SKM-1 (cell line): ENCODE data around the gene PPM1M.

Source experiments
- DNase-seq: peaks from one replicate; lab custom pipeline; 2025; ENCODE audit not compliant: unreplicated experiment; lab: John Stamatoyannopoulos, UW

PPM1M gene

DNA sequence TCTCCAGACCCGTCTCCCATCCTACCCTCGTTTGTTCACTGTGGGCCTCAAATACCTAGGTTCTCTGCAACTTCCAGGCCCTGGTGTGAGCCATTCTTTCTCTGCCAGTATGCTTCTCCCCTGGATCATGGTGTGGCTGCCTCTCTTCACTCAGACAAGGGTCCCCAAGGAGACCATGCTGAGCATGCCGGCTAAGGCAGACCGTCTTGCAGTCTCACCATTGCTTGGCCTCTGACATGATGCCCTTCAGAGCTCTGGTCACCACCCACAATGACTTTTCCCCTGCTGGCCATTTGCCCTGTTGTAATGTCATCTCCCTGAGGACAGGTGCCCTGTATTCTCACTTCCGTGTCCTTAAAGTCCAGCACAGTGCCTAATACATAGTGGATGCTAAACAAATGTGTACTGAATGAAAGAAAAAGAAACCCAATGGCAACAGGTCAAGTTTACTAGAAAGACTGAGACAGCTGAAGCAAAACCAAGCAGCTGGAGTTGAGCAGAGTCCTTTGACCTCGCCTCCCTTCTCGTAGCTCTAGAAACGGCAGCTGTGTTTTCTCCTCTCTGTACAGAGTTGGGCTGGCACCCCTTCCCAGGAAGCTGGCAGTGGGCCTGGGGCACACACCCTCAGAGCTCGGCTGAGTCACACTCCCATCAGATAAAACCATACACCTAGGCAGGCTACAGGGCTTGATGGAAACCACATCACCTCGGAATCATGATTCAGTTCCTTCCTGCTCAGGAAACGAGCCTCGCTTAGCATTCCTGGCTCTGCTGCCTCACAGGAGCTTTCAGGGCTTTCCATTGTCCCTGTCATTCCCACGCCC, 28.8 kb upstream of the PPM1M start:
- no peak for DNase-seq

DNA sequence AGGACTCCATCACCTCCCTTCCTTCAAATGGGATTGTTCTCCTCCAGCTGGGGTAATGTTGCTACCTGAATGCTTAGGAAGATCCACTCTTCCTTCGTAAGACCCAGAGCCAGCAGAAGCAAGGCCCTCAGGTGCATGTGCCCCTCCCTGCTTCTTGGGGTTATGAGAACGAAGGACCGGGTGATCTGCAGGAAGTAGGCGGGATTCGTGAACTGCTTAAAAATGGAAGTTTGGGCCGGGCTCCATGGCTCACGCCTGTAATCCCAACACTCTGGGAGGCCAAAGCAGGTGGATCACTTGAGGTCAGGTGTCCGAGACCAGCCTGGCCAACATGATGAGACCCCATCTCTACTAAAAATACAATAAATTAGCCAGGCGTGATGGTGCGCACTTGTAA, 28.2 kb upstream of the PPM1M start:
- no peak for DNase-seq

- DNase-seq = no peak
These were observed 27.5 kb upstream of the PPM1M start for GRCh38 chr3:52218026-52218425.

DNA sequence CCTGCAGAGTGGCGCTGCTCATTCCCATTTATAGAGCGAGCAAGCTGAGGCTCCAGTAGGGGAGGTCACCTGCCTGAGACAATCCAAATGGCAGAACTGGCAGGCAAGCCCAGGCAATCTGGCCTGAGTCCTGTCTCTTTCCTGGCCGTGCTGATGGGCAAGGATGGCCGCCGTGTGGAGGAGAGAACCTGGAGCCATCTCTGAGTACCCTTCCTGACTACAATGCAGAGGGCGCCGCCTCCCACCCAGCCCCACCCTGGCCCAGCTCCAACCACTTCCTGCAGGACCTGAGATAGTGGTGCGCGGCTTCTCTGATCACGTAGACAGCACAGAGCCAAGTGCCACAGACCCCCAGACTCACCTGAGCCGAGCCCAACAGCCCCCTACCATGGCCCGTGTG, 27.1 kb upstream of the PPM1M start:
- no peak for DNase-seq

DNA sequence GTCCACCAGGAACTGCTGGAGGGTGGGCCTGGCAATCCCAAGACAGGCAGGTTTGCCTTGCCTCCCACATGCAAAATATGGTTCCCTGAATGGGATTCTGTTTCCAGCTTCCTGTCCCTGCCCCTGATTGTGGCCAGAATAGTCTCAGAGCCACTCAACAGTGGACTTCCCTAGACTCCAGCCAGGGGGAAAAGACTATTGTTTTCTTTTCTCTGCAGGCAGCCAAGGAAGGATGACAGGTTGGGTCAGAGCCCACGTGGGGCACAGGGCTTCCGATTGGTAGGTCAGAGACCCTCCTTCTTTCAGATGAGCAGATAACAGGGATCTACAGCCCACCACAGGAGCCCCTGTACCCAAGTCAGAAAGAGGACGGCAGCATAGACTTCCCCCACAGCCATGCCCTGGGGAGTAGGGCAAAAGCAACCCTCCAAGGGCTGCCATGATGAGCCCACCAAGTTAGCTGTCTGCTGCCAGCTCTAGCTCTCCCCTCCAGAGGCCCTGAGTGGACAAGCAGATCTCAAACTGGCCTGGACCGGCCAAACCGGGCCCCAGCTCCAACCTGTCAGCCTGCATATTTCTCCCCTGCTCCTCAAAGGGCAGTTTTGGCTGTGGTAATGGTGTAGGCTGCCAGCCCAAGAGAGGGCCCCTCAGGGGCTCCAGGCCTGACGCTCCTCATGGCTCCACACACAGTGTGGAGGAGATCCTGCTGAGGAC, 26.5 kb upstream of the PPM1M start:
- no peak for DNase-seq

GRCh38 chr3:52220380-52221026, 25.1 kb upstream of the PPM1M start:
- DNase-seq = peak; percentile 83

DNA sequence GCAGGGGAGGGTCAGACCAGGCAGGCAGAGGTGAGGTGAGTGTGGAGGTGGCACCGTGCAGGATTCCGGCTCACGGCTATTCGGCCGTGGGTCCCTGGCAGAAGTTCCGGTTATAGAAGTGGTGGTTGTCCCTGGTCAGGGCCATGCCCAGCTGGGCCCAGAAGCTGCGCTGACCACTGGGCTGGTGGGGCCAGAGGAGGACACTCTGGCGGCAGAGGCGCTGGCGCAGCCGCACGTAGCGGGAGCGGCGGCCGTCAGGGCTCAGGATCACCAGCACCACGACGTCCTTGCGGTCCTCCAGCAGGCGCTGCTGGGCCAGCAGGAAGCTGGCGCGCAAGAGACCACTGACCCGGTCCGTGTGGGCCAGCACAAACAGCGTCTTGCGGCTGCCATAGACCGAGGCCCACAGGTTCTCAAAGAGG, 24.4 kb upstream of the PPM1M start:
- no peak for DNase-seq

DNA sequence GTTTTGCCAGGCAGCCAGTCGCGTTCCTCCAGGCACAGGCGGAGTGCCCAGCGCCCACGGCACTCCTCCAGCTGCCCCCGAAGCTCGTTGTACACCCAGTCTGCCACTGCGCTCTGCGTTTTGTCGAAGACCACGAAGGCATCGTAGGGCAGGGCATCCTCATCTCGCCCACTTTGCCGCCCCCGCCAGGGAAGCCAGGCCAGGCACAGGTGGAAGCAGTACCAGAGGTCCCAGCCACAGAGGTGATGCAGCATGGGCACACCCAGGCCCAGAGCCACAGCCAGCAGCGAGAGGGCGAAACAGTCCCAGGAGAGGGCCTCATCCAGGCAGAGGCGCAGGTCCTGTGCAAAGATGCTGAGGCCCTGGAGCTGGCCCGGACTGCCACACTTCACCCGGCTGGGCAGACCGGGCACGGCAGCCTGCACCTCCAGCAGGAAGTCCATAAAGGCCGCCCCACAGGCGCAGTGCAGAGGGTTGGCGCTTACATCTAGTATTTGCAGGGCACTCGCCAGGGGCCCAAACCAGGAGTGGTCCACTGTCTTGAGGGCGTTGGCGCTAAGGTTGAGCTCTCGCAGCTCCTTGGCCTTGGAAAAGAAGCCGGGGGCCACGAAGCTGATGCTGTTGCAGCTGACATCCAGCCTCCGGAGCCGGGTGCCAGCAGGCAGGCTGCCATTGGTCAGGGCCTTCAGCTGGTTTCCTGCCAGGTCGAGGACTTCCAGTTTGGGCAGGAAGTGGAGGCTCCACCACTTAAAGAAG, 23.8 kb upstream of the PPM1M start:
- no peak for DNase-seq

GRCh38 chr3:52222319-52223221, 23.0 kb upstream of the PPM1M start:
- no peak for DNase-seq

DNA sequence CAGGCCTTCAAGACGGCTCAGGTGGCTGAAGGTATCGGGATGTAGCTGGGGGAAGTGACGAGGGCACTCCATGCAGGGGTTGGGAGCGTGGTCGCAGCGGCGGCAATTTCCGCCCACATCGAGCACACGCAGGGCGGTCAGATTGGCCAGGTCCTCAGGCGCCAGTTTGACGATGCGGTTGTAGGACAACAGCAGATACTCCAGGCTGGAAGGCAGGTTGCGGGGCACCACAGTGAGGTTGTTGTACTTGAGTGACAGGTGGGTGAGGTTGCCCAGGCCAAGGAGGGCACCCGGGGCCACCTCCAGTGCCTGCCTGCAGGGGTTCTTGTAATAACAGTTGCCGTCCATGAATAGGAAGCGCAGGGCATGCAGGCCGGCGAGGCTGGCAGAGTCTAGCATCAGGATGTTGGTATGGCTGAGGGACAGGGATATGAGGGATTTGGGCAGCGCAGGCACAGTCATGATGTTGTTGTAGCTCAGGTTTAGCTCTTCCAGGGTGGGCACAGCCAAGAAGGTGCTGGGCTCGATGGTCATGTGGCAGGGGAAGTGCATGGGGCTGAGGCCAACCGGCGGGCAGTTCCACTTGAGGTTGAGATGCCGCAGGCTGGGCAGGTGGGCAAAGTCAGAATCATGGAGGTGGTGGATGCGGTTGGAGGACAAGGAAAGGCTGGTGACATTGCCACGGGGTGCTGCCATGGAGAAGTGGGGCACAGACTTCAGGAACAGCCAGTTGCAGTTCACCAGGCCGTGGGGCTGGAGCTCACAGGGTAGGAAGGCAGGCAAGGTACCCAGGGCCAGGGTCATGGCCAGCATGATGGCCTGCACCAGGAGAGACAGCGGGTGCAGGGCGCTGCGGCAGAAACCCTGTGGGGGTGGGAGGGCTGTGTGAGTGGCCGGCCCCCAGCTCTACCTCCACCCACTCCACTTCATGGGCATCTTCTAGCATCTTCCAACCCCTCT, 21.8 kb upstream of the PPM1M start:
- no peak for DNase-seq

GRCh38 chr3:52225452-52226228, 19.9 kb upstream of the PPM1M start, which contains the start of gene TLR9:
Gene TLR9, minus strand, starts transcription at chr3:52225645. Its CDS starts 116 bp downstream, at chr3:52225529.
- DNase-seq = peak; percentile 73

DNA sequence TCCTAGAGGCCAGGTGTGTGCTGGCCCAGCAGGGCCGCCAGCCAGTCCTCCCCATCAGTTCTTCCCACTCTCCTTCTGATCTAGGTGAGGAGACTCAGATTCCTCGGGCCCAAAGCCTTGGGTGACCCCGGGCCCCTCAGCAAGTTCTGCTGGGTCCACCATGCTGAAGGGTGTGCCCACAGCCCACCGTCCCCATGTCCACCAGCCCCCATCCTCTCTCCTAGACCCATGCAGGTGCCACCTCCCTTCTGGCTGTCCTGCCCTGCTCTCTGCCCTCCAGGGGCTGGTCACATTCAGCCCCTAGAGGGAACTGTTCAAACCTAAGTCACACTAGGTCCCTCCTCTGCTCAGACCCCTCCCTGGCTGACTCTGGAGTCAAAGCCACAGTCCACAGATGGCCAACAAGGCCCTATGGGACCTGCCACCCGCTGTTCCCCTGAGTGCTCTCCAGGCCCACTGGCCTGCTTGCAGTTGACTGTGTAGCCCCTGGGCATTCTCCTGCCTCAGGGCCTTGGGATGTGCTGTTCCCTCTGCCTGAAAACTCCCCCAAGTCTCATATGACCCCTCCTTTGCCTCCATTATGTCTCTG, 19.2 kb upstream of the PPM1M start:
- DNase-seq = no peak

DNA sequence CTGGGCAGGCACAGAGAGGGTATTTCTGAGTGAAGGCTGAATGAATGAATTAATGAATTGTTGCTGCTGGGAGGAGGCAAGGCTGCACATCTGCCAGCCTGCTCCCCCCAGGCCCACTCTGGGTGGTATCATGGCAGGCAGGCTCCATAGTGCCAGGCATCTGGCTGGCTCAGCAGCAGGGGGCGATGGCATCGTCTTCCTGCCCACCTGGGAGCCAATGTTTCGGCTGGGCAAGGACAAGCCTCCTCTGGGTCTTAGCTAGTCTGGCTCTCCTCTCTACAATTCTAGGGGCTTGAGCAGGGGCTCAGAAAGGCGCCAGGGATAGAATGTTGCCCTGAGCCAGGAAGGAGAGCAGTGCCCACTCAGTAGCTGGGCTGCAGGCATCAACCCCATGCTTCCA, 18.4 kb upstream of the PPM1M start:
- DNase-seq = no peak

GRCh38 chr3:52227766-52228165, 17.8 kb upstream of the PPM1M start:
- DNase-seq = no peak

DNA sequence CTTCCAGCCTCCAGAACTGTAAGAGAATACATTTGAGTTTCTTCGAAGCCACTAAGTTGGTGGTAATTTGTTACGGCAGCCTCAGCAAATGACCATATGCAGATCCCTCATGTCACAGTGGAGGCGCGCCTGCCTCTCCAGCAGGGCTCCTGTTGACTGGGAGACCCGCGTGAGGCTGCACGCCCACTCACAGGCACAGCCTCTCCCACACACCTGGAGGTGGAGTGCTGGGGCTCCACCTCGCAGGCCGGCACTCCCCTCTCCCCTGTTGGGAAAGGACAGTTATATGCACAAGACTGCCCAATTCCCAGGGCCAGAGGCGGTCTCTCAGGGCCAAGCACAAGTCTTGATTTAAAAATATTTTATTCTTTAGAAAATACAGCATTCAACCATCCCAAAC, 17.3 kb upstream of the PPM1M start:
- DNase-seq = no peak

DNA sequence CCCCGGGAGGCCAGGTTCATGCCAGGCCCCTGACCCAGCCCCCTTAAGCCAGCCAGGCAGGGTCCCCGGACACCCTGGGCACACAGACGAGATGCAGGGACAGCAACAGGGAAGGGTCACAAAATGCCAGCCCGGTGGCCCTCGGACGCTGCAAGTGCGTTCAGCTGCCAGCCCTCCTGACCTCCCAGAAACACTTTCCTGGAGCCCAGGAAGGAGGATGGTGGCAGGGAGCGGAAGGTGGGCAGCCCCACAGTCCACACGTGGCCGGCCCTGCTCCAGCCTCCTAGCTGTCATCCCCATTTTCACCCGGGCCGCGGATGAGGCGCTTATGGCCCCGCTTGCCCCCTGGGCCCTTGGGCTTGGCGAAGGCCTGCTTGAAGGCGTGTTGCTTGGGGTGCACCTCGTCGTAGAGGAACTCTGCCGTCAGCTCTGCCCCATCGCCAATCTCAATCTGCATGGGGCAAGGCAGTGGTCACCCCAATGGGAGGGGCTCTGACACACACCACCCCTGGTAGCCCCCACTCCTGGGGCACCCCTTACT, 16.7 kb upstream of the PPM1M start:
- DNase-seq = no peak

DNA sequence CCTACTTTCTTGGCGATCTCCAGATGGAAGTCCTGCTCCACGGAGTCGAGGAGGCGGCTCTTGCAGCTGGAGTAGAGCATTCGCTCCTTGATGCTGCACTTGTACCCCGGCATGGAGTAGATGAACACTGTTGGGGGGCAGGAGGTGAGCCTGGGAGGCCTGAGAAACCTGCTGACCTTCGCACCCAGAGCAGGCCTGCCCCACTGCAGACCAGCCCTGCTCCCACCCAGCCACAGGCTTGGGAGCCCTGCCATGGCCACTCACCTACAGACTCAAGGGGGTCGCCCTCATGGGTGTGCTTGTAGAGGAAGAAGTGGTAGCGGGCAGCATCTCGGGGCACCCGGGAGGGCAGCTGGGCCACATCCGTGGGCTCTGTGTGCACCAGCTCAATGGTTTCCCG, 15.9 kb upstream of the PPM1M start:
- no peak for DNase-seq

DNA sequence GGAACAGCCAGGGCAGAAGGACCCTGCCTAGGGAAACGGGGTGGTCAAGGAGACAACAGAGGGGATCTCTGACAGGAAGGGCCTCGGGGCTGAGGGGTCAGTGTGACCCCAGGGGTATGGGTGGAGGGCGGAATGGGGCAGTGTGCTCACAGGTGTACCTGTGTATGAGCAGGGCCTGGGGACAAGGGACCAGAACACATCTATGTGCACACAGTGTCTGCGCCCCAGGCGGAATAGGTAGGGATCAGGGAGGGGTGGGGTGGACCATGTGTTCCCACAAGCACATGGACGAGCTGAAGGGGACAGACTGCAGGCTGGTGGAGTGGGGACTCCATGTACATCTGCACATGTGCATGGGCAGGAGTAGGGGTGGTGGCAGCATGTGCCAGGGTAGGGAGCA, 15.1 kb upstream of the PPM1M start:
- no peak for DNase-seq
